HepG2 (cell line): Measurements from ENCODE around the gene CHD9NB. TPM values are rescaled to one million over a fixed set of nuclear protein-coding genes. Genes with fewer than 3 reads are reported as not detected.

Experiments used
- FOSL2 ChIP-seq: sonication (generic); formaldehyde crosslinking; IDR thresholded peaks from 2 replicates; pipeline ENCODE4 v1.4.0; 2020; ENCODE audit warnings: missing genetic modification reagents
- KAT8 ChIP-seq: IDR thresholded peaks from 2 replicates; pipeline ENCODE4 v1.6.1; 2016; ENCODE audit warnings: missing genetic modification reagents, missing compliant biosample characterization
- KDM1A ChIP-seq: IDR thresholded peaks from 2 replicates; pipeline ENCODE4 v1.6.1; 2016; ENCODE audit warnings: missing compliant biosample characterization
- KDM6A ChIP-seq: IDR thresholded peaks from 2 replicates; pipeline ENCODE4 v1.6.1; 2016; ENCODE audit warnings: low read depth
- MAFF ChIP-seq: IDR thresholded peaks from 2 replicates; pipeline ENCODE4 v1.6.1; 2011; ENCODE audit warnings: low read depth, low read length, improper control_type of control experiment
- PAX8 ChIP-seq: sonication (generic); formaldehyde crosslinking; IDR thresholded peaks from 2 replicates; pipeline ENCODE4 v1.8.0; 2022; ENCODE audit warnings: mild to moderate bottlenecking, missing genetic modification reagents, borderline replicate concordance
- SAP130 ChIP-seq: IDR thresholded peaks from 2 replicates; pipeline ENCODE4 v1.6.1; 2016; ENCODE audit warnings: low read depth
- SRY ChIP-seq: sonication (generic); formaldehyde crosslinking; IDR thresholded peaks from 2 replicates; pipeline ENCODE4 v1.8.0; 2022; ENCODE audit warnings: mild to moderate bottlenecking, missing genetic modification reagents
- SSRP1 ChIP-seq: IDR thresholded peaks from 2 replicates; pipeline ENCODE4 v1.6.1; 2016; ENCODE audit warnings: control low read depth
- ZNF383 ChIP-seq: sonication (generic); formaldehyde crosslinking; IDR thresholded peaks from 2 replicates; pipeline ENCODE4 v1.4.0; 2020; ENCODE audit warnings: missing genetic modification reagents, mild to moderate bottlenecking, borderline replicate concordance
- ZNF616 ChIP-seq: sonication (generic); formaldehyde crosslinking; IDR thresholded peaks from 2 replicates; pipeline ENCODE4 v1.5.0; 2020; ENCODE audit warnings: low read depth, mild to moderate bottlenecking, missing genetic modification reagents
- ZNF709 ChIP-seq: sonication (generic); formaldehyde crosslinking; IDR thresholded peaks from 2 replicates; pipeline ENCODE4 v1.5.0; 2020; ENCODE audit warnings: mild to moderate bottlenecking, missing genetic modification reagents
- polyA plus RNA-seq, 8 experiments: library from polyadenylated mRNA; depleted of rRNA in 3 of 8; stranded (reverse) in 7 of 8; unstranded in 1 of 8; fragments of >200 nt; fragmentation: Illumina TruSeq in 4 of 8; extraction: Trizol in 4 of 8; gene quantifications; 2 replicates each; pipeline versions ENCODE4 v1.2.1 to v1.2.3, GENCODE V29; 2011 to 2016; ENCODE audit warnings: low read depth in 4 of 8, missing spikeins in 1 of 8, mixed read lengths in 1 of 8; ENCODE audit not compliant: insufficient read depth in 1 of 8
- total RNA-seq, 5 experiments: library from RNA; depleted of rRNA; stranded (reverse); fragments of >200 nt; fragmentation: Illumina TruSeq; extraction: Trizol; gene quantifications; 2 replicates each; pipeline ENCODE4 v1.2.3, GENCODE V29; 2016; ENCODE audit warnings: low read depth in 1 of 5
- TF ChIP-seq, protein P1 (sequence below): sonication (generic); formaldehyde crosslinking; IDR thresholded peaks from 2 replicates; pipeline ENCODE4 v1.4.0; 2020; ENCODE audit warnings: missing genetic modification reagents
- TF ChIP-seq, protein P2 (sequence below): sonication (generic); formaldehyde crosslinking; IDR thresholded peaks from 2 replicates; pipeline ENCODE4 v1.4.0; 2020; ENCODE audit warnings: mild to moderate bottlenecking, missing genetic modification reagents
- TF ChIP-seq, protein P3 (sequence below): sonication (generic); formaldehyde crosslinking; IDR thresholded peaks from 2 replicates; pipeline ENCODE4 v1.9.0; 2021; ENCODE audit warnings: missing genetic modification reagents, mild to moderate bottlenecking, borderline replicate concordance
- TF ChIP-seq, protein P4 (sequence below): IDR thresholded peaks from 2 replicates; pipeline ENCODE4 v1.6.1; 2012; ENCODE audit warnings: low read depth, low read length, improper control_type of control experiment
- TF ChIP-seq, protein P5 (sequence below): sonication (generic); formaldehyde crosslinking; IDR thresholded peaks from 2 replicates; pipeline ENCODE4 v1.8.0; 2022; ENCODE audit warnings: mild to moderate bottlenecking, missing genetic modification reagents, moderate library complexity

The CHD9NB gene
- total and polyA plus RNA-seq, 2 of the 13 experiments (the other 11 are each of a cell fraction or from before 2014, with no cell fraction given): 0.17 to 0.18 TPM

DNA sequence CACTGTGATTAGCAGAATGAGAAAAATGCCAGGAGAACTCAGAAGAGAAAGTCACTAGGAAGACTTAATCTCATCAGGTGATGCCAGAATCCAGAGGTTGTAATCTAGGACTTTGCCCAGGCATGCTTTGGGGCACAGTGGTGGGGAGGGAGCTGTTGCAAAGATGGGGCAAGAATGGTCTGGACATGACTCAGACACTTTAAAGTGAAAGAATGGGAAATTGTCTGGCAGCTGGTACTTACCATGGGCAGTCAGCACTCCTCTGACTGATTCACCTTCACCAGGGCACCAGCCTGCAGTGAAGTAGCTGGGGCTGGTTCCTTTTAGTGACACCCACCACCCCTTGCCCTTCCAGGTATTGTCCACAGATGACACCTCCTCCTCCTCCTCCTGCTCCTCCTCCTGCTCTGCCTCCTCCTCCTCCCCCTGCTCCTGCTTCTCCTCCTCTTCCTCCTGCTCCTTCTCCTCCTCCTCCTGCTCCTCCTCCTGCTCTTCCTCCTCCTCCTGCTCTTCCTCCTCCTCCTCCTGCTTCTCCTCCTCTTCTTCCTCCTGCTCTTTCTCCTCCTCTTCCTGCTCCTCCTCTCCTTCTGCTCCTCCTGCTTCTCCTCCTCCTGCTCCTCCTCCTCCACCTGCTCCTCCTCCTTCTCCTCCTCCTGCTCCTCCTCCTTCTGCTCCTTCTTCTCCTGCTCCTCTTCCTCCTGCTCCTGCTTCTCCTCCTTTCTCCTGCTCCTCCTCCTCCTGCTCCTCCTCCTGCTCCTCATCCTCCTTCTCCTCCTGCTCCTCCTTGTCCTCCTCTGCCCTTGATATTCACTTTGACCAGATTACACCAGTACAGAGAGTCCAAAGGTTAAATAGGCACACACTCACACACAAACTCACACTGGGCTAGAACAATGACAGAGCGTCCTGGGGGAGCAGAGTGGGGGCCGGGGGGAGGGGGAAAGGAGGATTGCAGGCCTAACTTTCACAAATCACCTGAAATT, at the start of gene CHD9NB (continued):
- TF ChIP-seq, protein P1, sequence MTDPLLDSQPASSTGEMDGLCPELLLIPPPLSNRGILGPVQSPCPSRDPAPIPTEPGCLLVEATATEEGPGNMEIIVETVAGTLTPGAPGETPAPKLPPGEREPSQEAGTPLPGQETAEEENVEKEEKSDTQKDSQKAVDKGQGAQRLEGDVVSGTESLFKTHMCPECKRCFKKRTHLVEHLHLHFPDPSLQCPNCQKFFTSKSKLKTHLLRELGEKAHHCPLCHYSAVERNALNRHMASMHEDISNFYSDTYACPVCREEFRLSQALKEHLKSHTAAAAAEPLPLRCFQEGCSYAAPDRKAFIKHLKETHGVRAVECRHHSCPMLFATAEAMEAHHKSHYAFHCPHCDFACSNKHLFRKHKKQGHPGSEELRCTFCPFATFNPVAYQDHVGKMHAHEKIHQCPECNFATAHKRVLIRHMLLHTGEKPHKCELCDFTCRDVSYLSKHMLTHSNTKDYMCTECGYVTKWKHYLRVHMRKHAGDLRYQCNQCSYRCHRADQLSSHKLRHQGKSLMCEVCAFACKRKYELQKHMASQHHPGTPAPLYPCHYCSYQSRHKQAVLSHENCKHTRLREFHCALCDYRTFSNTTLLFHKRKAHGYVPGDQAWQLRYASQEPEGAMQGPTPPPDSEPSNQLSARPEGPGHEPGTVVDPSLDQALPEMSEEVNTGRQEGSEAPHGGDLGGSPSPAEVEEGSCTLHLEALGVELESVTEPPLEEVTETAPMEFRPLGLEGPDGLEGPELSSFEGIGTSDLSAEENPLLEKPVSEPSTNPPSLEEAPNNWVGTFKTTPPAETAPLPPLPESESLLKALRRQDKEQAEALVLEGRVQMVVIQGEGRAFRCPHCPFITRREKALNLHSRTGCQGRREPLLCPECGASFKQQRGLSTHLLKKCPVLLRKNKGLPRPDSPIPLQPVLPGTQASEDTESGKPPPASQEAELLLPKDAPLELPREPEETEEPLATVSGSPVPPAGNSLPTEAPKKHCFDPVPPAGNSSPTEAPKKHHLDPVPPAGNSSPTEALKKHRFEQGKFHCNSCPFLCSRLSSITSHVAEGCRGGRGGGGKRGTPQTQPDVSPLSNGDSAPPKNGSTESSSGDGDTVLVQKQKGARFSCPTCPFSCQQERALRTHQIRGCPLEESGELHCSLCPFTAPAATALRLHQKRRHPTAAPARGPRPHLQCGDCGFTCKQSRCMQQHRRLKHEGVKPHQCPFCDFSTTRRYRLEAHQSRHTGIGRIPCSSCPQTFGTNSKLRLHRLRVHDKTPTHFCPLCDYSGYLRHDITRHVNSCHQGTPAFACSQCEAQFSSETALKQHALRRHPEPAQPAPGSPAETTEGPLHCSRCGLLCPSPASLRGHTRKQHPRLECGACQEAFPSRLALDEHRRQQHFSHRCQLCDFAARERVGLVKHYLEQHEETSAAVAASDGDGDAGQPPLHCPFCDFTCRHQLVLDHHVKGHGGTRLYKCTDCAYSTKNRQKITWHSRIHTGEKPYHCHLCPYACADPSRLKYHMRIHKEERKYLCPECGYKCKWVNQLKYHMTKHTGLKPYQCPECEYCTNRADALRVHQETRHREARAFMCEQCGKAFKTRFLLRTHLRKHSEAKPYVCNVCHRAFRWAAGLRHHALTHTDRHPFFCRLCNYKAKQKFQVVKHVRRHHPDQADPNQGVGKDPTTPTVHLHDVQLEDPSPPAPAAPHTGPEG: no peak
- TF ChIP-seq, protein P2, sequence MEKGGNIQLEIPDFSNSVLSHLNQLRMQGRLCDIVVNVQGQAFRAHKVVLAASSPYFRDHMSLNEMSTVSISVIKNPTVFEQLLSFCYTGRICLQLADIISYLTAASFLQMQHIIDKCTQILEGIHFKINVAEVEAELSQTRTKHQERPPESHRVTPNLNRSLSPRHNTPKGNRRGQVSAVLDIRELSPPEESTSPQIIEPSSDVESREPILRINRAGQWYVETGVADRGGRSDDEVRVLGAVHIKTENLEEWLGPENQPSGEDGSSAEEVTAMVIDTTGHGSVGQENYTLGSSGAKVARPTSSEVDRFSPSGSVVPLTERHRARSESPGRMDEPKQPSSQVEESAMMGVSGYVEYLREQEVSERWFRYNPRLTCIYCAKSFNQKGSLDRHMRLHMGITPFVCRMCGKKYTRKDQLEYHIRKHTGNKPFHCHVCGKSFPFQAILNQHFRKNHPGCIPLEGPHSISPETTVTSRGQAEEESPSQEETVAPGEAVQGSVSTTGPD: peak; percentile 39; the same call in 1 of the 2 replicates
- TF ChIP-seq SAP130 (CRISPR knock-in tag) (peak; percentile 54), ZNF616 (no peak), ZNF709 (no peak), KDM6A (CRISPR knock-in tag) (no peak), SRY (CRISPR knock-in tag) (no peak), KAT8 (CRISPR knock-in tag) (0 out of 2 replicates have a peak, but pooled peaks have one; percentile 22), FOSL2 (CRISPR knock-in tag) (peak; percentile 95), ZNF383 (CRISPR knock-in tag) (no peak), MAFF (peak; percentile 42), PAX8 (CRISPR knock-in tag) (no peak), KDM1A (CRISPR knock-in tag) (0 out of 2 replicates have a peak, but pooled peaks have one; percentile 15), SSRP1 (CRISPR knock-in tag) (peak; percentile 94; the same call in 1 of the 2 replicates)
- TF ChIP-seq, protein P3, sequence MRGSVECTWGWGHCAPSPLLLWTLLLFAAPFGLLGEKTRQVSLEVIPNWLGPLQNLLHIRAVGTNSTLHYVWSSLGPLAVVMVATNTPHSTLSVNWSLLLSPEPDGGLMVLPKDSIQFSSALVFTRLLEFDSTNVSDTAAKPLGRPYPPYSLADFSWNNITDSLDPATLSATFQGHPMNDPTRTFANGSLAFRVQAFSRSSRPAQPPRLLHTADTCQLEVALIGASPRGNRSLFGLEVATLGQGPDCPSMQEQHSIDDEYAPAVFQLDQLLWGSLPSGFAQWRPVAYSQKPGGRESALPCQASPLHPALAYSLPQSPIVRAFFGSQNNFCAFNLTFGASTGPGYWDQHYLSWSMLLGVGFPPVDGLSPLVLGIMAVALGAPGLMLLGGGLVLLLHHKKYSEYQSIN (CRISPR knock-in tag): no peak
- TF ChIP-seq, protein P4, sequence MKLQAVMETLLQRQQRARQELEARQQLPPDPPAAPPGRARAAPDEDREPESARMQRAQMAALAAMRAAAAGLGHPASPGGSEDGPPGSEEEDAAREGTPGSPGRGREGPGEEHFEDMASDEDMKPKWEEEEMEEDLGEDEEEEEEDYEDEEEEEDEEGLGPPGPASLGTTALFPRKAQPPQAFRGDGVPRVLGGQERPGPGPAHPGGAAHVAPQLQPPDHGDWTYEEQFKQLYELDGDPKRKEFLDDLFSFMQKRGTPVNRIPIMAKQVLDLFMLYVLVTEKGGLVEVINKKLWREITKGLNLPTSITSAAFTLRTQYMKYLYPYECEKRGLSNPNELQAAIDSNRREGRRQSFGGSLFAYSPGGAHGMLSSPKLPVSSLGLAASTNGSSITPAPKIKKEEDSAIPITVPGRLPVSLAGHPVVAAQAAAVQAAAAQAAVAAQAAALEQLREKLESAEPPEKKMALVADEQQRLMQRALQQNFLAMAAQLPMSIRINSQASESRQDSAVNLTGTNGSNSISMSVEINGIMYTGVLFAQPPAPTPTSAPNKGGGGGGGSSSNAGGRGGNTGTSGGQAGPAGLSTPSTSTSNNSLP: peak; percentile 84
- TF ChIP-seq, protein P5, sequence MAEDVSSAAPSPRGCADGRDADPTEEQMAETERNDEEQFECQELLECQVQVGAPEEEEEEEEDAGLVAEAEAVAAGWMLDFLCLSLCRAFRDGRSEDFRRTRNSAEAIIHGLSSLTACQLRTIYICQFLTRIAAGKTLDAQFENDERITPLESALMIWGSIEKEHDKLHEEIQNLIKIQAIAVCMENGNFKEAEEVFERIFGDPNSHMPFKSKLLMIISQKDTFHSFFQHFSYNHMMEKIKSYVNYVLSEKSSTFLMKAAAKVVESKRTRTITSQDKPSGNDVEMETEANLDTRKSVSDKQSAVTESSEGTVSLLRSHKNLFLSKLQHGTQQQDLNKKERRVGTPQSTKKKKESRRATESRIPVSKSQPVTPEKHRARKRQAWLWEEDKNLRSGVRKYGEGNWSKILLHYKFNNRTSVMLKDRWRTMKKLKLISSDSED: no peak
